IMR-90 (cell line): ENCODE data around the gene FAM20C. TPM values are rescaled to one million over a fixed set of nuclear protein-coding genes. Genes with fewer than 3 reads are reported as not detected.

ENCODE experiments used
- ATAC-seq: fragments of 200-7000 bp; cut with Tn5 transposase; 2 replicates; pipeline ENCODE4 v1.9.1; 2020; ENCODE audit warnings: low read depth, mild to moderate bottlenecking, moderate library complexity
- BruUV-seq: library from RNA; stranded (reverse); fragments of 400-500 nt; replicated peaks from 2 replicates; lab custom pipeline; 2021; lab: Mats Ljungman, UMichigan
- CTCF ChIA-PET: fragments of 300-600 bp; formaldehyde crosslinking; extraction: SDS; loops from one replicate; lab custom pipeline; 2021; ENCODE audit warnings: antibody characterized with exemption; lab: Yijun Ruan, JAX
- POLR2A ChIA-PET: fragments of 300-600 bp; sonication (Branson Sonifier 250); formaldehyde crosslinking; loops from one replicate; lab custom pipeline; 2022; ENCODE audit warnings: antibody characterized with exemption; ENCODE audit not compliant: unreplicated experiment; lab: Charles Lee
- DNase-seq: peaks from one replicate; pipeline ENCODE4 v3.0.0; 2013
- H2AFZ ChIP-seq: replicated peaks from 2 replicates; pipeline ENCODE3; 2013; ENCODE audit warnings: low read length, mild to moderate bottlenecking; ENCODE audit not compliant: poor library complexity
- H2AK5ac ChIP-seq: 2 replicates; pipeline ENCODE4 v1.6.1; 2013; ENCODE audit warnings: low read depth, low read length, inconsistent platforms
- H2AK9ac ChIP-seq: replicated peaks from 2 replicates; pipeline ENCODE3; 2013; ENCODE audit warnings: mild to moderate bottlenecking, low read depth, low read length, moderate library complexity; ENCODE audit not compliant: poor library complexity
- H2BK120ac ChIP-seq: 2 replicates; pipeline ENCODE4 v1.6.1; 2013; ENCODE audit warnings: low read depth, low read length, inconsistent platforms
- H2BK15ac ChIP-seq: 3 replicates; pipeline ENCODE4 v1.6.1; 2013; ENCODE audit warnings: low read depth, low read length, inconsistent platforms
- H2BK20ac ChIP-seq: 2 replicates; pipeline ENCODE4 v1.6.1; 2013; ENCODE audit warnings: low read depth, mild to moderate bottlenecking, inconsistent platforms, low read length, moderate library complexity
- H2BK5ac ChIP-seq: 2 replicates; pipeline ENCODE4 v1.6.1; 2013; ENCODE audit warnings: mild to moderate bottlenecking, low read depth, low read length, inconsistent platforms; ENCODE audit not compliant: poor library complexity, severe bottlenecking
- H3K14ac ChIP-seq: replicated peaks from 2 replicates; pipeline ENCODE4 v1.6.1; 2013; ENCODE audit warnings: low read depth, low read length, inconsistent platforms
- H3K18ac ChIP-seq: 2 replicates; pipeline ENCODE4 v1.6.1; 2013; ENCODE audit warnings: low read depth, low read length, control low read depth
- H3K23ac ChIP-seq: 2 replicates; pipeline ENCODE4 v1.6.1; 2013; ENCODE audit warnings: low read depth, low read length, inconsistent platforms
- H3K27ac ChIP-seq: 2 replicates; pipeline ENCODE4 v1.5.1; 2013; ENCODE audit warnings: mild to moderate bottlenecking, control low read depth, low read length; ENCODE audit not compliant: insufficient read depth
- H3K27me3 ChIP-seq: 2 replicates; pipeline ENCODE4 v1.6.1; 2013; ENCODE audit warnings: low read length; ENCODE audit not compliant: control insufficient read depth, insufficient read depth
- H3K36me3 ChIP-seq: 2 replicates; pipeline ENCODE4 v1.6.1; 2013; ENCODE audit warnings: low read length, mixed read lengths; ENCODE audit not compliant: control insufficient read depth, insufficient read depth
- H3K4ac ChIP-seq: 2 replicates; pipeline ENCODE4 v1.6.1; 2013; ENCODE audit warnings: low read depth, low read length, inconsistent platforms
- H3K4me1 ChIP-seq: 2 replicates; pipeline ENCODE4 v1.6.1; 2013; ENCODE audit warnings: low read length, mixed read lengths; ENCODE audit not compliant: control insufficient read depth, insufficient read depth
- H3K4me2 ChIP-seq: 2 replicates; pipeline ENCODE4 v1.6.1; 2013; ENCODE audit warnings: low read depth, mild to moderate bottlenecking, control low read depth, low read length, moderate library complexity
- H3K4me3 ChIP-seq: 2 replicates; pipeline ENCODE4 v1.5.1; 2013; ENCODE audit warnings: low read depth, mild to moderate bottlenecking, control low read depth, low read length, moderate library complexity; ENCODE audit not compliant: insufficient read depth
- H3K56ac ChIP-seq: 2 replicates; pipeline ENCODE4 v1.6.1; 2013; ENCODE audit warnings: low read length, inconsistent platforms; ENCODE audit not compliant: insufficient read depth; ENCODE audit errors: extremely low read depth
- H3K79me1 ChIP-seq, 2 experiments: 2 replicates each; pipeline ENCODE4 v1.6.1; 2013; ENCODE audit warnings: low read length in 2 of 2, inconsistent platforms in 1 of 2, low read depth in 1 of 2
- H3K9ac ChIP-seq: 2 replicates; pipeline ENCODE4 v1.6.1; 2013; ENCODE audit warnings: low read depth, low read length, control low read depth
- H3K9me1 ChIP-seq: 2 replicates; pipeline ENCODE4 v1.6.1; 2013; ENCODE audit warnings: low read length, inconsistent platforms; ENCODE audit not compliant: insufficient read depth
- H3K9me3 ChIP-seq: 2 replicates; pipeline ENCODE4 v1.6.1; 2013; ENCODE audit warnings: low read length; ENCODE audit not compliant: control insufficient read depth, insufficient read depth
- H4K20me1 ChIP-seq: 2 replicates; pipeline ENCODE4 v1.6.1; 2013; ENCODE audit warnings: low read length, inconsistent platforms; ENCODE audit not compliant: insufficient read depth
- H4K5ac ChIP-seq: 2 replicates; pipeline ENCODE4 v1.6.1; 2013; ENCODE audit warnings: mild to moderate bottlenecking, low read depth, low read length, control low read depth
- H4K8ac ChIP-seq, 2 experiments: 2 replicates each; pipeline ENCODE4 v1.6.1; 2013; ENCODE audit warnings: low read depth in 2 of 2, low read length in 2 of 2, control low read depth in 1 of 2, inconsistent platforms in 1 of 2
- H4K91ac ChIP-seq: 2 replicates; pipeline ENCODE4 v1.6.1; 2013; ENCODE audit warnings: low read depth, low read length, inconsistent platforms; ENCODE audit not compliant: insufficient read depth
- NFE2L2 ChIP-seq: fragments of 150-350 bp; IDR thresholded peaks from 2 replicates; pipeline ENCODE4 v1.6.1; 2016; ENCODE audit warnings: low read depth, mild to moderate bottlenecking, low read length
- RFX5 ChIP-seq: IDR thresholded peaks from 2 replicates; pipeline ENCODE4 v1.8.0; 2012; ENCODE audit warnings: low read depth, mild to moderate bottlenecking, low read length, moderate library complexity
- WGBS, 2 experiments: methylation state at CpG; one replicate each; pipeline versions ENCODE4 v1.1.5 to v1.1.7; 2013; ENCODE audit warnings: missing lambda C conversion rate in 2 of 2; ENCODE audit not compliant: insufficient read length in 1 of 2; ENCODE audit errors: extremely low coverage in 2 of 2; 5-methylcytosine and 5-hydroxymethylcytosine counted together
- dilution Hi-C: fragments of 300-500 bp; cut with HindIII; formaldehyde crosslinking; loops from one replicate; pipeline ENCODE4 v1.14.3; 2018; ENCODE audit warnings: low sequenced_read_pairs; ENCODE audit not compliant: unreplicated experiment
- in situ Hi-C: fragments of 300-500 bp; cut with MboI; formaldehyde crosslinking; loops from 3 replicates; pipeline ENCODE4 v1.14.3; 2019; ENCODE audit warnings: low sequenced_read_pairs, inconsistent platforms, mixed read lengths
- intact Hi-C: fragments of 100-400 bp; cut with micrococcal nuclease; formaldehyde crosslinking; loops from 2 replicates; pipeline ENCODE4 v1.10.0; 2022
- polyA plus RNA-seq, 3 experiments: library from polyadenylated mRNA; depleted of rRNA; stranded (reverse); fragments of >200 nt; gene quantifications; 2 replicates each; pipeline ENCODE4 v1.2.3, GENCODE V29; 2012; ENCODE audit warnings: low replicate concordance in 1 of 3
- total RNA-seq: library from RNA; depleted of rRNA; stranded (reverse); fragments of >200 nt; gene quantifications from 2 replicates; pipeline ENCODE4 v1.2.3, GENCODE V29; 2012

The FAM20C gene
- total and polyA plus RNA-seq, 2 of the 4 experiments (the other 2 are of a cell fraction), result 7.7 to 36.6 TPM

GRCh38 chr7:293681-294439, 101.5 kb downstream of the FAM20C start:
- no peak overlapping the region for H3K9ac ChIP-seq
- no peak overlapping the region for H2BK5ac ChIP-seq
- H3K9me3 ChIP-seq, result no peaks in the 10 kb centered on the region
- H2BK15ac ChIP-seq, result no peak overlapping the region
- H2BK120ac ChIP-seq, result no peak overlapping the region
- H4K20me1 ChIP-seq, result no peaks in the 10 kb centered on the region
- H3K9me1 ChIP-seq, result no peaks in the 10 kb centered on the region
- no peak overlapping the region for H3K4ac ChIP-seq
- H3K4me2 ChIP-seq, result no peak overlapping the region
- no peak overlapping the region for H2BK20ac ChIP-seq
- no peak overlapping the region for H4K5ac ChIP-seq
- in situ Hi-C loops, result no loop called here
- no peak overlapping the region for H3K4me3 ChIP-seq
- ChIA-PET CTCF (no interaction called here), POLR2A (no interaction called here)
- peaks cover 74% of the 10 kb centered on the region for H3K27me3 ChIP-seq
- H3K23ac ChIP-seq, result no peak overlapping the region
- no peaks in the 10 kb centered on the region for H3K36me3 ChIP-seq
- H4K8ac ChIP-seq, result no peak overlapping the region
- no peaks in the 10 kb centered on the region for H3K79me1 ChIP-seq
- DNase-seq (no peak), ATAC-seq (no peak)
- no peaks in the 10 kb centered on the region for H3K4me1 ChIP-seq
- no peak overlapping the region for H2AK9ac ChIP-seq
- no peak overlapping the region for H4K91ac ChIP-seq
- no TSS peak for BruUV-seq
- 49% methylated on average over 6 of the region's 23 CpGs; no CpG with 5 or more reads in 1 of the 2 experiments for WGBS, 2 experiments
- dilution Hi-C loops, result no loop called here
- no peak overlapping the region for H3K56ac ChIP-seq
- H3K14ac ChIP-seq, result no peak overlapping the region
- H2AK5ac ChIP-seq, result no peak overlapping the region
- H3K18ac ChIP-seq, result no peak overlapping the region
- no peak for TF ChIP-seq RFX5
- TF ChIP-seq NFE2L2, result no peak
- H3K27ac ChIP-seq, result no peak overlapping the region
- intact Hi-C loops, result no loop called here
- no peak overlapping the region for H2AFZ ChIP-seq
